Osteoblast (primary cell): ENCODE data around the gene MROH2A. TPM values are rescaled to one million over a fixed set of nuclear protein-coding genes. Genes with fewer than 3 reads are reported as not detected.
A peak's percentile ranks its signal among the peaks of the same experiment; 100 is the strongest.

Experiments used
- DNase-seq: peaks from one replicate; pipeline ENCODE4 v3.0.0; 2011; ENCODE audit warnings: low spot score, mixed read lengths; ENCODE audit not compliant: insufficient read length; ENCODE audit errors: missing footprints
- H2AFZ ChIP-seq: 2 replicates; pipeline ENCODE4 v1.6.0; 2011; ENCODE audit warnings: mild to moderate bottlenecking, low read length
- H3K27ac ChIP-seq: 2 replicates; pipeline ENCODE4 v1.5.1; 2011; ENCODE audit warnings: mild to moderate bottlenecking, low read depth, low read length, moderate library complexity
- H3K27me3 ChIP-seq: 2 replicates; pipeline ENCODE4 v1.6.0; 2012; ENCODE audit warnings: mild to moderate bottlenecking, control low read depth, inconsistent platforms, low read length, moderate library complexity; ENCODE audit not compliant: insufficient read depth
- H3K36me3 ChIP-seq: 2 replicates; pipeline ENCODE4 v1.5.1; 2011; ENCODE audit warnings: mild to moderate bottlenecking, low read length, control low read depth, moderate library complexity; ENCODE audit not compliant: insufficient read depth
- H3K4me1 ChIP-seq: 2 replicates; pipeline ENCODE4 v1.5.1; 2011; ENCODE audit warnings: mild to moderate bottlenecking, low read length, control low read depth, moderate library complexity; ENCODE audit not compliant: insufficient read depth
- H3K4me2 ChIP-seq: 2 replicates; pipeline ENCODE4 v1.6.0; 2011; ENCODE audit warnings: mild to moderate bottlenecking, low read length; ENCODE audit not compliant: insufficient read depth
- H3K4me3 ChIP-seq: fragments of 200-600 bp; sonication (generic); 3 replicates; pipeline ENCODE4 v1.5.1; 2012; ENCODE audit warnings: mild to moderate bottlenecking, low read length, inconsistent platforms; ENCODE audit not compliant: insufficient read depth
- H3K79me2 ChIP-seq: 2 replicates; pipeline ENCODE4 v1.6.0; 2012; ENCODE audit warnings: mild to moderate bottlenecking, low read length, control low read depth, inconsistent platforms; ENCODE audit not compliant: insufficient read depth
- H3K9me3 ChIP-seq: 2 replicates; pipeline ENCODE4 v1.5.1; 2011; ENCODE audit warnings: low read depth, low read length, control low read depth
- H4K20me1 ChIP-seq: 2 replicates; pipeline ENCODE4 v1.6.0; 2012; ENCODE audit warnings: mild to moderate bottlenecking, low read length, control low read depth; ENCODE audit not compliant: insufficient read depth
- total RNA-seq: library from RNA; depleted of rRNA; stranded (reverse); fragments of >200 nt; gene quantifications from 2 replicates; pipeline ENCODE4 v1.2.3, GENCODE V29; 2012
- TF ChIP-seq, protein P1 (sequence below): IDR thresholded peaks from 2 replicates; pipeline ENCODE4 v1.5.1; 2011; ENCODE audit warnings: mild to moderate bottlenecking, low read depth, low read length, moderate library complexity; ENCODE audit errors: extremely low read depth

MROH2A gene
- total RNA-seq, 1 donor: not detected

GRCh38 chr2:233856184-233856583 lies 78.1 kb downstream of the MROH2A start:
- H3K4me3 ChIP-seq: no peak overlapping the region
- no peak overlapping the region for H2AFZ ChIP-seq
- no peak overlapping the region for H3K4me2 ChIP-seq
- peaks cover 30% of the 10 kb centered on the region for H3K79me2 ChIP-seq
- peaks cover 6% of the 10 kb centered on the region for H3K36me3 ChIP-seq
- H3K9me3 ChIP-seq: no peaks in the 10 kb centered on the region
- H3K4me1 ChIP-seq: peaks cover 28% of the 10 kb centered on the region
- no peaks in the 10 kb centered on the region for H4K20me1 ChIP-seq
- no peaks in the 10 kb centered on the region for H3K27me3 ChIP-seq
- H3K27ac ChIP-seq: no peak overlapping the region
- TF ChIP-seq, protein P1, sequence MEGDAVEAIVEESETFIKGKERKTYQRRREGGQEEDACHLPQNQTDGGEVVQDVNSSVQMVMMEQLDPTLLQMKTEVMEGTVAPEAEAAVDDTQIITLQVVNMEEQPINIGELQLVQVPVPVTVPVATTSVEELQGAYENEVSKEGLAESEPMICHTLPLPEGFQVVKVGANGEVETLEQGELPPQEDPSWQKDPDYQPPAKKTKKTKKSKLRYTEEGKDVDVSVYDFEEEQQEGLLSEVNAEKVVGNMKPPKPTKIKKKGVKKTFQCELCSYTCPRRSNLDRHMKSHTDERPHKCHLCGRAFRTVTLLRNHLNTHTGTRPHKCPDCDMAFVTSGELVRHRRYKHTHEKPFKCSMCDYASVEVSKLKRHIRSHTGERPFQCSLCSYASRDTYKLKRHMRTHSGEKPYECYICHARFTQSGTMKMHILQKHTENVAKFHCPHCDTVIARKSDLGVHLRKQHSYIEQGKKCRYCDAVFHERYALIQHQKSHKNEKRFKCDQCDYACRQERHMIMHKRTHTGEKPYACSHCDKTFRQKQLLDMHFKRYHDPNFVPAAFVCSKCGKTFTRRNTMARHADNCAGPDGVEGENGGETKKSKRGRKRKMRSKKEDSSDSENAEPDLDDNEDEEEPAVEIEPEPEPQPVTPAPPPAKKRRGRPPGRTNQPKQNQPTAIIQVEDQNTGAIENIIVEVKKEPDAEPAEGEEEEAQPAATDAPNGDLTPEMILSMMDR: no peak
- no peak for DNase-seq

DNA sequence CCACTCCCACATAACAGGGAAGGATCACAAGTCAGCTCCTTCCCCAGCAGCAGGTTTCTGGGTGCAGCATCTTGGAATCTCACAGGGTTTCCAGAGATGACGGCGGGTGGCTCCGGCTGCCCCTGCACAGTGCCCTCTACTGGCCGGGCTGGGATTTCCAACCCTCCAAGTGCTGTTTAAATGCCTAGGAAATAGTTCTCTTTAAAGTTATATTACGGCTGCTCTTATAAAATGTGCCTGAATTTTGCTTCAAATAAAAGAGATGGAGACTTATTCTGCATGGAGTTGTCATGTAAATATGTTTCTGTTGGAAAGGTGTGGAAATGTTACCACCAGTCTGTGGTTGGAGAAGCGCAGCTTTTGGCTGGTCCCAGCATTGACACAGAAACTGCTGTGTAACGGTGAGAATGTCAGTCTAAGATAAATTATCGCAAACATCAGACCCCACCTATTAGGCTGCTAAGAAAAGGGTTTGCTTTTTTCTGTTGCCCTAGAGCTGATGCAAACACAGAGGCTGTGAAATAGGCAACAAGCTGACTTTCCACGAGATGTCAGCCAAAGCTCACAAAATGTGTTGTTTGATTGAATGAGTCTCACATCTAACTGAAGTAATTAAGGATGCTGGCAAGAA lies 79.5 kb downstream of the MROH2A start:
- Histone ChIP-seq H3K4me2 (no peak overlapping the region), H3K4me1 (peaks cover 17% of the 10 kb centered on the region)
- DNase-seq: peak; percentile 47

GRCh38 chr2:233858331-233858730 lies 80.2 kb downstream of the MROH2A start:
- Histone ChIP-seq H3K9me3 (no peaks in the 10 kb centered on the region), H3K4me1 (peaks cover 10% of the 10 kb centered on the region), H3K27ac (no peak overlapping the region), H3K4me2 (no peak overlapping the region), H3K79me2 (peaks cover 9% of the 10 kb centered on the region), H3K36me3 (no peaks in the 10 kb centered on the region), H3K4me3 (no peak overlapping the region), H3K27me3 (no peaks in the 10 kb centered on the region), H2AFZ (no peak overlapping the region), H4K20me1 (no peaks in the 10 kb centered on the region)
- TF ChIP-seq, protein P1: no peak
- DNase-seq: no peak

More for the DNA sequence above, 79.5 kb downstream of the MROH2A start:
- Histone ChIP-seq H2AFZ (peak overlapping the region; percentile 54), H3K27me3 (no peaks in the 10 kb centered on the region), H4K20me1 (no peaks in the 10 kb centered on the region), H3K36me3 (no peaks in the 10 kb centered on the region), H3K79me2 (peaks cover 16% of the 10 kb centered on the region), H3K4me3 (no peak overlapping the region), H3K9me3 (no peaks in the 10 kb centered on the region), H3K27ac (no peak overlapping the region)
- TF ChIP-seq, protein P1: peak; percentile 87

DNA sequence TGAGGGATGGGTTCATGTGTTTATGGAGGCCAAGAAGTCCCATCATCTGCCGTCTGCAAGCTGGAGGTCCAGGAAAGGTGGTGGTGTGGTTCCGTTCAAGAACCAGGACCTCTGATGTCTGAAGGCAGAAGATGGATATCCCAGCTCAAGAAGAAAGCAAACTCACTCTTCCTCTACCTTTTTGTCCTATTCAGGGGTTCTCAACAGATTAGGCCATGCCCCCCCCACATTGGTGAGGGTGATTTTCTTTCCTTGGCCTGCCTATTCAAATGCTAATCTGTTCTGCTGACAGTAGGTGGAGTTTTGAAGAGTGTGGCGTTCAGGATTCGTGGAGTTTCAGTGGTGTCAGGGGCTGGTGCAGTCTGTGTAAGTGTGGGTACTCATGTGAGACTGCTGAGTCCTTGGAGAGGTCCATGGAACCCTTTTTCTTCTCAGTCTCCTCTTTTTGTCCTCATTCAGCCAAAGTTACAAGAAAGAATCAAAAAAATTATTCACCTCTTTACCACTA lies 84.2 kb downstream of the MROH2A start:
- TF ChIP-seq, protein P1: no peak
- Histone ChIP-seq H3K27me3 (no peaks in the 10 kb centered on the region), H3K79me2 (no peaks in the 10 kb centered on the region), H4K20me1 (no peaks in the 10 kb centered on the region), H3K4me2 (no peak overlapping the region), H3K4me3 (no peak overlapping the region), H3K9me3 (no peaks in the 10 kb centered on the region), H3K27ac (no peak overlapping the region), H3K36me3 (peaks cover 6% of the 10 kb centered on the region), H3K4me1 (no peaks in the 10 kb centered on the region), H2AFZ (no peak overlapping the region)
- no peak for DNase-seq
